Stomach (tissue), 9 donors: ENCODE data around the gene APLN. TPM values are rescaled to one million over a fixed set of nuclear protein-coding genes. Genes with fewer than 3 reads are reported as not detected.

Experiments
- DNase-seq, 2 donors: peaks; one replicate each; pipeline versions ENCODE4 v3.0.0 to v3.0.0-alpha.2; 2013 to 2019
- H3K27ac ChIP-seq, 5 donors: fragments of 200-600 bp in 4 of 5; sonication (generic) in 4 of 5; one replicate each; pipeline ENCODE4 v1.5.1; 2013 to 2019; ENCODE audit warnings: mild to moderate bottlenecking in 1 of 5, moderate library complexity in 1 of 5
- H3K27me3 ChIP-seq, 3 donors: fragments of 200-600 bp; sonication (generic); one replicate each; pipeline ENCODE4 v1.5.1; 2017 to 2019; ENCODE audit warnings: mixed run types in 1 of 3
- H3K36me3 ChIP-seq, 4 donors: fragments of 200-600 bp; sonication (generic); 1 replicate in 3 of 4; 2 replicates in 1 of 4; pipeline ENCODE4 v1.5.1; 2016 to 2019
- H3K4me1 ChIP-seq, 4 donors: fragments of 200-600 bp; sonication (generic); one replicate each; pipeline ENCODE4 v1.5.1; 2016 to 2019
- H3K4me3 ChIP-seq, 4 donors: fragments of 200-600 bp; sonication (generic) in 3 of 4; one replicate each; pipeline ENCODE4 v1.5.1; 2016 to 2019; ENCODE audit warnings: mild to moderate bottlenecking in 1 of 4
- H3K9me3 ChIP-seq, 4 donors: fragments of 200-600 bp; sonication (generic); one replicate each; pipeline ENCODE4 v1.5.1; 2016 to 2019
- EP300 ChIP-seq: sonication (generic); formaldehyde crosslinking; IDR thresholded peaks from one replicate; pipeline ENCODE4 v1.6.1; 2017; ENCODE audit warnings: antibody characterized with exemption
- POLR2A ChIP-seq, 4 donors: fragments of 450-650 bp; IDR thresholded peaks; one replicate each; pipeline ENCODE4 v1.6.1; 2016; ENCODE audit warnings: antibody characterized with exemption in 4 of 4, control low read depth in 2 of 4, mild to moderate bottlenecking in 1 of 4, moderate library complexity in 1 of 4
- POLR2AphosphoS5 ChIP-seq, 3 donors: sonication (generic); formaldehyde crosslinking; IDR thresholded peaks; one replicate each; pipeline ENCODE4 v1.6.1; 2016; ENCODE audit warnings: antibody characterized with exemption in 3 of 3
- WGBS, 5 donors: extraction: QIAGEN DNeasy Blood & Tissue Kit in 3 of 5; methylation state at CpG; one replicate each; pipeline versions ENCODE4 v1.1.5 to v1.1.7; 2013 to 2018; 5-methylcytosine and 5-hydroxymethylcytosine counted together
- intact Hi-C: fragments of 100-400 bp; cut with DNase I; formaldehyde crosslinking; loops from one replicate; pipeline ENCODE4 v1.15.1; 2023; ENCODE audit warnings: low total_unique reads
- polyA plus RNA-seq, 3 donors: library from polyadenylated mRNA; stranded (reverse); fragments of 200-250 nt; gene quantifications; one replicate each; pipeline ENCODE4 v1.2.3, GENCODE V29; 2013
- total RNA-seq, 5 donors: library from RNA; depleted of rRNA; stranded (reverse); fragments of >200 nt; gene quantifications; one replicate each; pipeline versions ENCODE4 v1.1.0 to v1.2.3, GENCODE V29; 2014 to 2016
- TF ChIP-seq, protein P1 (sequence below), 7 experiments: fragments of 450-650 bp in 4 of 7; fragments of 200-600 bp in 3 of 7; sonication (generic) in 3 of 7; IDR thresholded peaks; one replicate each; pipeline ENCODE4 v1.5.1; 2016 to 2019; ENCODE audit warnings: antibody characterized with exemption in 7 of 7, control low read depth in 2 of 7, mild to moderate bottlenecking in 1 of 7
- donor health status: healthy with polysubstance abuse.
- donor health status: Bipolar disorder and iron deficiency.
- donor health status: healthy.

APLN gene
- total and polyA plus RNA-seq, 8 donors = 0.18 to 1.1 (median 0.37) TPM; not detected in 4

DNA sequence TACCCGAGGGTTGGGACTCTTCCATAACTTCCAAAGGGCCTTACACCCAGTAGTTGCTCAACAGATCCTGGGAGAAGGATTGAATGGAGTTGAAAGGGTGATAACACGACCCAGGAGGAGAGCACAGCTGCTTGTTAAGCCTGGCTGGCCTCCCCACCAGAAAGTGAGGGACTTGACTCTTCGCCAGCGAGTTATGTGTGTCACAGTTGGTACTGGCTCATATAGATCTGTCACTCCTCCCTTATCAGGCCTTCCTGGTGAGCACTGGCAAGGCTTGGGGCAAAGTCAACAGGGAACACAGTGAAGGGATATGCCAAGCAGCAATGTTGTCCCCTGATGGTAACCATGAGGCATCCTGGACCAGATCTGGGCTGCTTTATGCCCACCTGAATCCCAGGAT, 35.8 kb downstream of the APLN start:
- no peak overlapping the region for H3K27ac ChIP-seq
- DNase-seq = peak in 1 of 2 donors; percentile 45
- TF ChIP-seq POLR2A (IDR thresholded peaks at IDR 0.05) (no peak), EP300 (no peak), POLR2AphosphoS5 (IDR thresholded peaks at IDR 0.05) (no peak)
- TF ChIP-seq, protein P1, sequence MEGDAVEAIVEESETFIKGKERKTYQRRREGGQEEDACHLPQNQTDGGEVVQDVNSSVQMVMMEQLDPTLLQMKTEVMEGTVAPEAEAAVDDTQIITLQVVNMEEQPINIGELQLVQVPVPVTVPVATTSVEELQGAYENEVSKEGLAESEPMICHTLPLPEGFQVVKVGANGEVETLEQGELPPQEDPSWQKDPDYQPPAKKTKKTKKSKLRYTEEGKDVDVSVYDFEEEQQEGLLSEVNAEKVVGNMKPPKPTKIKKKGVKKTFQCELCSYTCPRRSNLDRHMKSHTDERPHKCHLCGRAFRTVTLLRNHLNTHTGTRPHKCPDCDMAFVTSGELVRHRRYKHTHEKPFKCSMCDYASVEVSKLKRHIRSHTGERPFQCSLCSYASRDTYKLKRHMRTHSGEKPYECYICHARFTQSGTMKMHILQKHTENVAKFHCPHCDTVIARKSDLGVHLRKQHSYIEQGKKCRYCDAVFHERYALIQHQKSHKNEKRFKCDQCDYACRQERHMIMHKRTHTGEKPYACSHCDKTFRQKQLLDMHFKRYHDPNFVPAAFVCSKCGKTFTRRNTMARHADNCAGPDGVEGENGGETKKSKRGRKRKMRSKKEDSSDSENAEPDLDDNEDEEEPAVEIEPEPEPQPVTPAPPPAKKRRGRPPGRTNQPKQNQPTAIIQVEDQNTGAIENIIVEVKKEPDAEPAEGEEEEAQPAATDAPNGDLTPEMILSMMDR (IDR thresholded peaks at IDR 0.05) = no peak
- no peaks in the 10 kb centered on the region for H3K36me3 ChIP-seq
- no peaks in the 10 kb centered on the region for H3K9me3 ChIP-seq
- H3K4me3 ChIP-seq = no peak overlapping the region
- no peaks in the 10 kb centered on the region for H3K4me1 ChIP-seq
- 31 to 76% (median 46%) methylated on average over 4 of the region's 4 CpGs for WGBS, 5 donors
- H3K27me3 ChIP-seq = no peaks in the 10 kb centered on the region
- intact Hi-C loops = no loop called here

DNA sequence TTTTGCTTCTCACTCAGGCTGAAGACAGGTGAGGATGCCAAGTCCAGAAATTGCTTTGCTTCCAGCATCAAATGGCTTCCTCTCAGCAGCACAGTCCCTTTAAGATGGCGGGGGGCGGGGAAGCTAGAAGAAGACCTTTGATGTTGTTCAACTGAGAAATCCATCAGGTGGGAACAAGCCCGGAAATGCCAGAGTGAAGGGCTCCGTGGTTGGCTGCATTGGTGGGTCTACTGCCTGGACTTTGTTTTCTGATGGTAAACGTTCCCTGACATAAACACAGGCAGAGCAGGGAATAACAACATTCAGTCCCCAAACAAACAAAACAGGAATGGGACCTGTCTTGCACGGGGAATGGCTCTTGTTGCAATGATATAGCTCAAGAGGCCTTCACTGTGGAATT, 37.3 kb downstream of the APLN start:
- no peaks in the 10 kb centered on the region for H3K36me3 ChIP-seq
- no peaks in the 10 kb centered on the region for H3K9me3 ChIP-seq
- intact Hi-C loops = no loop called here
- H3K27ac ChIP-seq = no peak overlapping the region
- DNase-seq = no peak
- no peak overlapping the region for H3K4me3 ChIP-seq
- no peaks in the 10 kb centered on the region for H3K27me3 ChIP-seq
- TF ChIP-seq POLR2AphosphoS5 (IDR thresholded peaks at IDR 0.05) = no peak
- no peak for TF ChIP-seq POLR2A (IDR thresholded peaks at IDR 0.05)
- TF ChIP-seq EP300 = no peak
- TF ChIP-seq, protein P1 (IDR thresholded peaks at IDR 0.05) = no peak
- 61 to 83% (median 73%) methylated on average over 6 of the region's 6 CpGs for WGBS, 5 donors
- no peaks in the 10 kb centered on the region for H3K4me1 ChIP-seq

DNA sequence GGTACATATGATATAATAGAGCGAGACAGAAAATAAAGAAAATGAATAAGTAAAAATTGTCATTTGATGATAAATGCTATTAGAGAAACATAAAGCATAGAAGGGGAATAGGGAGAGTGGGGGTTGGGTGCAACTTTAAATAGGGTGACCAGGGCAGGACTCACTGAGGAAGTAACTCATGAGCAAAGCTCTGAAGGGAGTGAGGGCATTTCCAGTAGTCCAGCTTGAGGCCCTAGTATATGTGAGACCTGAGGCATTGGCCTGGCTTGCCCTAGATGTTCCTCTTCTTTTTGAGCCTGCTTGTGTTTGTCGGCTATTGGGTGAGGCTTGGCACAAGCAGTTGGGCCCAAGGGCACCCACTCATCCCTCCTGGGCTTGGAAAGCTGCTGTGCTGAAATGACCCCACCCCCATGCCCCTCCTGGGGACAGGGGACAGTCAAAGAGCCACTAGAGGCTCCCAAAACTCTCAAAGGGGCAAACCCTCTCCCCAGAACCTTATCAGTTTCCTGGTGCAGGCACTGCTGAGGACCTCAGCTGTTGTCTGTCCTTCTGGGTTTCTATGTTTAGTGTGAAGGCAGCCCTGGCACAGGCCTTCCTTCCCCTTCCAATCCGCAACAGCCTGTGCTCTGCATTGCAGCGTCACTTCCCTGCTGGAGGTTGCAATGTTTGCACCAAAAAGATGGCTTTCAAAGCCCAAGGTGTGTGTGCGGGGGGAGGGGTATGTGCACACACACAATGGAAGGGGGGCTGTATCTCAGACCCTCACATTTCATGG, 40.1 kb downstream of the APLN start:
- Histone ChIP-seq H3K27me3 (no peaks in the 10 kb centered on the region), H3K36me3 (no peaks in the 10 kb centered on the region), H3K9me3 (no peaks in the 10 kb centered on the region), H3K27ac (no peak overlapping the region), H3K4me1 (no peaks in the 10 kb centered on the region), H3K4me3 (no peak overlapping the region)
- WGBS, 5 donors = 60 to 91% (median 80%) methylated on average over 2 to 5 of the region's 5 CpGs
- DNase-seq = no peak
- intact Hi-C loops = no loop called here
- TF ChIP-seq POLR2A (IDR thresholded peaks at IDR 0.05) (no peak), POLR2AphosphoS5 (IDR thresholded peaks at IDR 0.05) (no peak), EP300 (no peak)
- TF ChIP-seq, protein P1 (IDR thresholded peaks at IDR 0.05) = no peak

DNA sequence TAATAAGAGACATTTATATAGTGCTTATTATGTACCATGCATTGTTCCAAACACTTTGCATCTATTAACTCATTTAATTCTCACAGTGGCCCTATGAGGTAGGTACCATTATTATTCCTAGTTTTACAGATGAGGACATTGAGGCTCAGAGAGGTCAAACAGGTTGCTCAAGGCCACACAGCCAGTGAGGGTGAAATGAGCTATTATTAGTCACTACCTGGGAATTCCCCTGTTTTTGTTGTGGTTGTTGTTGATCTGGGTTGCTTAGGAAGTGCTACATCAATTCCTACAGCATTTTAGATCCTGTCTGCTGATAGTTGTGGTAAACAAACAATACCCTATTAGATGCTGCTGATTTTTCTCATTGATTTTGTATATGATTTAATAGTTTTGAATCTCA, 41.2 kb downstream of the APLN start:
- intact Hi-C loops = no loop called here
- Histone ChIP-seq H3K36me3 (no peaks in the 10 kb centered on the region), H3K27me3 (no peaks in the 10 kb centered on the region), H3K27ac (no peak overlapping the region), H3K9me3 (no peaks in the 10 kb centered on the region), H3K4me3 (no peak overlapping the region), H3K4me1 (no peaks in the 10 kb centered on the region)
- TF ChIP-seq POLR2AphosphoS5 (IDR thresholded peaks at IDR 0.05) = no peak
- TF ChIP-seq, protein P1 (IDR thresholded peaks at IDR 0.05) = no peak
- TF ChIP-seq EP300 = no peak
- no peak for TF ChIP-seq POLR2A (IDR thresholded peaks at IDR 0.05)
- no peak for DNase-seq
